GM12878 (cell line): ENCODE results near the gene VSX1.

Experiments used
- CHD1 ChIP-seq: IDR thresholded peaks from 2 replicates; pipeline ENCODE4 v1.6.1; 2012; ENCODE audit warnings: low read depth, low read length, improper control_type of control experiment
- CTCF ChIP-seq, 3 experiments: IDR thresholded peaks in 2 of 3; conservative IDR thresholded peaks in 1 of 3; 2 replicates each; pipeline ENCODE4 v1.5.1; 2011; ENCODE audit warnings: low read depth in 3 of 3, low read length in 3 of 3, mild to moderate bottlenecking in 3 of 3, control low read depth in 2 of 3, moderate library complexity in 2 of 3, inconsistent platforms in 1 of 3, mixed read lengths in 1 of 3; ENCODE audit not compliant: control insufficient read depth in 2 of 3, insufficient read depth in 1 of 3; ENCODE audit errors: extremely low read depth in 1 of 3
- ETV6 ChIP-seq, 2 experiments: fragments of 450-650 bp in 1 of 2; IDR thresholded peaks in 1 of 2; conservative IDR thresholded peaks in 1 of 2; 2 replicates each; pipeline ENCODE4 v1.6.1; 2014; ENCODE audit warnings: antibody characterized with exemption in 1 of 2, borderline replicate concordance in 1 of 2, low read depth in 1 of 2, mild to moderate bottlenecking in 1 of 2, moderate library complexity in 1 of 2
- EZH2 ChIP-seq: IDR thresholded peaks from 2 replicates; pipeline ENCODE4 v1.6.1; 2012; ENCODE audit warnings: low read depth, mild to moderate bottlenecking, control low read depth, inconsistent platforms, low read length, borderline replicate concordance; ENCODE audit not compliant: control insufficient read depth
- MYC ChIP-seq: IDR thresholded peaks from 2 replicates; pipeline ENCODE4 v1.6.1; 2011; ENCODE audit warnings: mild to moderate bottlenecking, low read length, moderate library complexity, inconsistent platforms; ENCODE audit not compliant: insufficient read depth, insufficient replicate concordance, insufficient read length, severe bottlenecking
- POLR2AphosphoS5 ChIP-seq: IDR thresholded peaks from 2 replicates; pipeline ENCODE4 v1.6.1; 2011; ENCODE audit warnings: mild to moderate bottlenecking, low read length, inconsistent platforms
- RAD21 ChIP-seq: IDR thresholded peaks from 2 replicates; pipeline ENCODE4 v1.6.1; 2011; ENCODE audit warnings: mild to moderate bottlenecking, low read depth, low read length, moderate library complexity; ENCODE audit not compliant: insufficient read depth
- SP1 ChIP-seq: IDR thresholded peaks from one replicate; pipeline ENCODE4 v1.6.1; 2011; ENCODE audit warnings: low read depth, low read length
- TCF3 ChIP-seq: IDR thresholded peaks from 2 replicates; pipeline ENCODE4 v1.6.1; 2012; ENCODE audit warnings: low read depth, mild to moderate bottlenecking, low read length, borderline replicate concordance; ENCODE audit not compliant: insufficient read depth
- ZNF24 ChIP-seq: fragments of 450-650 bp; IDR thresholded peaks from 2 replicates; pipeline ENCODE4 v1.6.1; 2017; ENCODE audit warnings: antibody characterized with exemption, mild to moderate bottlenecking
- TF ChIP-seq, protein P1 (sequence below): fragments of 450-650 bp; conservative IDR thresholded peaks from 2 replicates; pipeline ENCODE4 v1.6.1; 2017; ENCODE audit warnings: mild to moderate bottlenecking, moderate library complexity

DNA sequence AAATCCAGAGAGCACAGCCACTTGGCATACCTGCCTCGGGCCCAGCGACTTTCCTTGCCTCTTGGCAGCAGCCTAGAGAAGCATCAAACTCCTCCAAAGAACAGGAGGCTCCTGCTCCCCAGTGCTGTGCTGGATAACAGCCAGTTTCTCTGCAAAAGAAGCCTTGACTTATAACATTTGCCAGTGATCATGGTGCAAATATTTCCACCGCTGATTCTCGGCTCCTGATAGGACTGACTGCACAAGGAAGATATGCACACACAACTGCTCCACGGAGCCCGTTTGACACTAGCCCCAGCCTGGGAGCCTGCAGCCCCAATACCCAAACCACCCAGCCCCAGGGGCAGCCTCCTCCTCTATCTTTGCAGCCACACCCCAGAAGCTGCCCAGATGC, 41.5 kb downstream of the VSX1 start:
- TF ChIP-seq SP1 (no peak), CTCF (IDR thresholded peaks at IDR 0.05 in 2 of 3, conservative IDR thresholded peaks at IDR 0.05 in 1 of 3; ENCODE audit: control insufficient read depth in 2 of 3, extremely low read depth in 1 of 3, insufficient read depth in 1 of 3, low read depth in 3 of 3, low read length in 3 of 3) (no peak), RAD21 (no peak), EZH2 (no peak), POLR2AphosphoS5 (no peak), MYC (no peak), ZNF24 (no peak), ETV6 (conservative IDR thresholded peaks at IDR 0.05 in 1 of 2, IDR thresholded peaks at IDR 0.05 in 1 of 2; ENCODE audit: borderline replicate concordance in 1 of 2, low read depth in 1 of 2) (no peak), TCF3 (no peak), CHD1 (no peak)
- TF ChIP-seq, protein P1, sequence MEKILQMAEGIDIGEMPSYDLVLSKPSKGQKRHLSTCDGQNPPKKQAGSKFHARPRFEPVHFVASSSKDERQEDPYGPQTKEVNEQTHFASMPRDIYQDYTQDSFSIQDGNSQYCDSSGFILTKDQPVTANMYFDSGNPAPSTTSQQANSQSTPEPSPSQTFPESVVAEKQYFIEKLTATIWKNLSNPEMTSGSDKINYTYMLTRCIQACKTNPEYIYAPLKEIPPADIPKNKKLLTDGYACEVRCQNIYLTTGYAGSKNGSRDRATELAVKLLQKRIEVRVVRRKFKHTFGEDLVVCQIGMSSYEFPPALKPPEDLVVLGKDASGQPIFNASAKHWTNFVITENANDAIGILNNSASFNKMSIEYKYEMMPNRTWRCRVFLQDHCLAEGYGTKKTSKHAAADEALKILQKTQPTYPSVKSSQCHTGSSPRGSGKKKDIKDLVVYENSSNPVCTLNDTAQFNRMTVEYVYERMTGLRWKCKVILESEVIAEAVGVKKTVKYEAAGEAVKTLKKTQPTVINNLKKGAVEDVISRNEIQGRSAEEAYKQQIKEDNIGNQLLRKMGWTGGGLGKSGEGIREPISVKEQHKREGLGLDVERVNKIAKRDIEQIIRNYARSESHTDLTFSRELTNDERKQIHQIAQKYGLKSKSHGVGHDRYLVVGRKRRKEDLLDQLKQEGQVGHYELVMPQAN = no peak
